GM03348 (cell line): ENCODE data around the gene LCN2.
A peak's percentile ranks its signal among the peaks of the same experiment; 100 is the strongest.

Experiments used
- DNase-seq: peaks from one replicate; pipeline ENCODE4 v3.0.0; 2012; ENCODE audit warnings: low spot score

The LCN2 gene

DNA sequence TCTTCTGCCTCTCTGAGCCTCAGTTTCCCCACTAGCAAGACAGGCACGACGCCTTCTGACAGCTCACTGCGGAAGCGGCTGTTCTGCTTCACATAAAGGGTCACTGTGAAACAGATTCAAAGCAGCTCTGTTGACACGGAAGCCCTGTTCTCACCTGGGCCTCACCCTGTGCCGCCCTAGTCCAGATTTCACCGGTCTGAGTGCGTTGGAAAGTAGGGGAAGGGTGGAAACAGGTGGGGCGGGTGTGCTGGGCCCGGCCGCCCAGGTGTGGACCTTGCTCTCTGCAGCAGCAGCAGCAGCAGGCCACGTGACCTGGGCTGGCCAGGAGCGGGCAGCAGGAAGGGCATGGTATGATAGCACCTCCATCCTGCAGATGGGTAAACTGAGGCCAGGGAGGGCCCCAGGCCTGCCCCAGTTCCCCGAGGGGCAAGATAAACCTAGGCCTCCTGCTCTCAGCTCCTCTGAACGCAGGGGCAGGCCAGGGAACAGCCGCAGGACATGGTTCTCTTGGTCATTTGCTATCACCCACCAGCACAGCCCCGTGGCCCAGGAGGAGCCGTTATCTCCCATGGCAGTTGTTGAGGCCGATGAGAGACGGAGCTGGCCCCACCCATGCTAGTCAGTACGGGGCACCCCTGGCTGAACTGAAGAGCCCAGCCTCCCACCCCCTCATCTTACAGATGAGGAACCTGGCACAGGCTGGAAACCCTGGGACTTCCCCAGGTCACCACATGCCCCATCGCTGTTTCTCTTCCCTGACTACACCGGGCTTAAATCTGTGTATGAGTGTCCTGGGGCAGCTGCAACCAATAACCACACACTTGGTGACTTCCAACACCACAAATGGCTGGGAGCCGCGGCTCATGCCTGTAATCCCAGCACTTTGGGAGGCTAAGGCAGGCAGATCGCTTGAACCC is 33.8 kb upstream of the LCN2 start:
- no peak for DNase-seq

DNA sequence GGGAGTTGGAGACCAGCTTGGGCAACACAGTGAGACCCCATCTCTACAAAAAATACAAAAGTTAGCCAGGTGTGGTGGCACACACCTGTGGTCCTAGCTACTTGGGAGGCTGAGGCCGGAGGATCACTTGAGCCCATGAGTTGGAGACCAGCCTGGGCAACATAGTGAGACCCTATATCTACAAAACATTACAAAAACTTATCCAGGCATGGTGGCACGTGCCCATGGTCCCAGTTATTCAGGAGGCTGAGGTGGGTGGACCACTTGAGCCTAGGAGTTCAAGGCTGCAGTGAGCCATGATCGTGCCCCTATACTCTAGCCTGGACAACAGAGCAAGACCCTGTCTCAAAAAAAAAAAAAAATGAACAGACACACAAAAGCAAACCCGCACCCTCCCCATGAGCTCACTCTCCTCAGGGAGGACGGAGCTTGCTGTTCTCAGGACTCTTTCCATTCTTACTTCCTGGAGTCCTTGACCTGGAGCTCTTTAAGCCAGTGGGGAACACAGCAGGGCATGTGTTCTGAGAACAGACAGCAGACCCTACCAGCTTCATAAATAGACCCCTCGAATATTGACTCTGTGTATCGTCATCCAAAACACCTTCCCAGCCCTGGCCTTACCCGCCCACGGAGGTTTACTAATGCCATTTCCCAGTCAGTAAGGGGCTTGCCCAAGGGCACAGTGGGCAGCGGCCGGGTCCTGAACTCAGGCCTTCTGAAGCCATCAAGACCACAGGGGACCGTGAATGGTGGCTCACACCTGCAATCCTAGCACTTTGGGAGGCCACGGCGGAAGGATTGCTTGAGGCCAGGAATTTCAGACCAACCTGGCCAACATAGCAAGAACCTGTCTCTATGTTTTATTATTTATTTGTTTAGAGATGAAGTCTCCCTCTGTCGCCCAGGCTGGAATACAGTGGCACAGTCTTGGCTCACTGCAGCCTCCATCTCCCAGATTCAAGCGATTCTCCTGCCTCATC is 32.9 kb upstream of the LCN2 start:
- DNase-seq = no peak

DNA sequence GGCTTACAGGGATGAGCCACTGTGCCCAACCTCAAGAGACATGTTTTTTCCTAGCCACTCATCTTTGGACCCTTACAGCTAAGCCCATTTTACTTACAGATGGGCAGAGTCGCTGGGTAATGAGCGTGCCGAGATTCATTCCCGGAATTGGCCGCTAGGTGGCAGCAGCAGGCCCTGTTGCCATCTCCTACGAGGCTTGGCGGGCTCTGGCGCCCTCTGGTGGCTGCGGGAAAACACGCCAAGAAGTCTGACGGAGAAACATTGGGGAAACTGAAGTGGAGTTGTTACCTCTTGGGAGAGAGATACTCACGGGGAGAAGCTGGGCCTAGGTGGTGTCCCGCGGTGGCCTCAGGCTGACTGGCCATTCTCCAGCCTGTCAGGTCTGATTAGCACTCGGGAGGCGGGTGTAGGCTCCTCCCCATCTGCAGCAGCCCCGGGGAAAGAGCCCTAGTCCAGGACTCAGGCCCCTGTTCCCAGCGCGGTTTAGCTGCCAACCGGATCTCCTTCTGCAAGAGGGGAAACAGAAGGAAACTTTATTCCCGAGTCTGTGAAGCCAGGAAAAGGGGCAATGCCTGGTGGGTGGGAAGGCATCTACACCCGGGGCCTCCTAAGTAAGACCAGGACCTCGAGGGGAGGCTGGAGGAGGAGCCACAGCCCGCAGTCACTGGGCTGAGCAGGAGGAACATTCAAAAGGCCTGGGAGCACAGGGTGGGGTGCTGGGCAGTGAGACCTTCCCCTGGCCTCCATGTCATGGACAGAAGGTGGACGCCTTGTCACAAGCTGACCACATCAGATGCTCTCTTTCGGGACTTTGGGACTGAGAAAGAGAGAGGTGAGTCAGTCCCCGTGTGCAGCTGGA is 31.4 kb upstream of the LCN2 start:
- peak; percentile 93 for DNase-seq

DNA sequence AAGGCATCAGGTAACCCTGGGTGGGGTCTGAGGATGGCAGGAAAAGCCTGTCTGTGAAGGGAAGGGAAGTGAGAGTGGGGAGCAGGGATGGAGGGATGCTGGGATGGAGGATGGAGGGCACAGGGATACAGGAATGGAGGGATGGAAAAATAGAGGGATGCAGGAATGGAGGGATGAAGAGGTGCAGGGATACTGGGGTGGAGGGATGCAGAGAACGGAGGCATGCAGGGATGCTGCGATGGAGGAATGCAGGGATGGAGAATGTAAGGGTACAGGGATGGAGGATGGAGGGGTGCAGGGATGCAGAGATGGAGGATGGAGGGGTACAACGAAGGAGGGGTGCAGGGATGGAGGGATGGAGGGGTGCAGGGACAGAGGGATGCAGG is 30.8 kb upstream of the LCN2 start:
- DNase-seq = no peak

DNA sequence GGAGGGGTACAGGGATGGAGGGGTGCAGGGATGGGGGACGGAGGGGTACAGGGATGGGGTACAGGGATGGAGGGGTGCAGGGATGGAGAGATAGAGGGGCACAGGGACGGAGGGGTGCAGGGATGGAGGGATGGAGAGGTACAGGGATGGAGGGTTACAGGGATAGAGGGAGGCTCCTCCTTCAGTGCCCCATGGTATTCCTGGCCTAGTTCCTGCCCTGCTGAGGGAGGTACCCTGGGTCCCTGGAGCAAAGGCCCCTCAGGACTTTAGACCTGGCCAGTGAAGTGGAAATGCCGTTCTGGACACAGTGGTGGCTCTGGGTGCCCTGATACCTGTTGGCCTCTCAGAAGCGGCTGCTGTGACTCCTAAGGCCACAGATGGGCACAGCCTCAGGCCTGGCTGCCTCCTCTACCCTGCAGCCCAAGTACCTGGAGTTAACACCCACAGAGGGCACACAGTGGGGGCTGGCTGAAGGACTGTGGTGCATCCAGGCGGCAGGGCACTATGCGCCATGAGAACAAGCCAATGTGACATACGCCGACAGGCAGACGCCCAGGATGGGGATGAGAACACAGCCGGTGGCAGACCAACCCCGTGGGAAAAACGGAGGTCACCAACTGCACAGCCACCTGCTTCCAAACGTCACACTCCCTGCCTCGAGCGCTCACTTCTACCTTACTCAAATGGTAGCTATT is 30.1 kb upstream of the LCN2 start:
- no peak for DNase-seq

DNA sequence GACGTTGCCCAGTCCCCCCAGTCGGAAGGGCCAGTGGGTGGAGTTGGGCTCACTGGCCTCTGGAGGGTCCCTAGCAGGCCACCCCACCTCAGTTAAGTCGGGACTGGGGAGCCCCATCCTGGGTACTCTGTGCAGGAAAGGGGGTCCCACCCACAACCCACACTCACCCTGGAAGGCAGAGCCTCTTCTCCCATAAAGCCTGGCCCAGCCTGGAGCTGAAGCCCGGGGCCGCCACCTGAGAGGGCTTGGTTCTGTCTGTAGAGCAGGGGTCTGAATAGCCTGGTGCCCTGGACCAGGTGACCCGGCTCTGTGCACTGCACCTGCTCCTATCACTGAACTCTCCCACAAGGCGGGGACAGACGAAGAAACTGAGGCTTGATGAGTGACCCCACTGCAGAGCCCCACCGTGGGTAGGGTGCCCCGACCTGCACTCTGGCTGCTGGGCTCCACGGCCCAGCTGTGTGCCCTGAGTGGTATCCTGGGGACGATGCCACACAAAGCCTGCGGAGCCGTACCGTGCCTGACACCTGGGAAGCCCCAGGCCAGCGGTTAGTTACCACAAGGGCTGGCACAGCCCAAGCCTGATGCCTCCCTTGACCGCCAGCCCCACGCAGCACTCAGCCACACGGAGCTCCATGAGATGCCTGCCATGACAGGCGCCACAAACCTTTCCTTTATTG is 29.1 kb upstream of the LCN2 start:
- no peak for DNase-seq

DNA sequence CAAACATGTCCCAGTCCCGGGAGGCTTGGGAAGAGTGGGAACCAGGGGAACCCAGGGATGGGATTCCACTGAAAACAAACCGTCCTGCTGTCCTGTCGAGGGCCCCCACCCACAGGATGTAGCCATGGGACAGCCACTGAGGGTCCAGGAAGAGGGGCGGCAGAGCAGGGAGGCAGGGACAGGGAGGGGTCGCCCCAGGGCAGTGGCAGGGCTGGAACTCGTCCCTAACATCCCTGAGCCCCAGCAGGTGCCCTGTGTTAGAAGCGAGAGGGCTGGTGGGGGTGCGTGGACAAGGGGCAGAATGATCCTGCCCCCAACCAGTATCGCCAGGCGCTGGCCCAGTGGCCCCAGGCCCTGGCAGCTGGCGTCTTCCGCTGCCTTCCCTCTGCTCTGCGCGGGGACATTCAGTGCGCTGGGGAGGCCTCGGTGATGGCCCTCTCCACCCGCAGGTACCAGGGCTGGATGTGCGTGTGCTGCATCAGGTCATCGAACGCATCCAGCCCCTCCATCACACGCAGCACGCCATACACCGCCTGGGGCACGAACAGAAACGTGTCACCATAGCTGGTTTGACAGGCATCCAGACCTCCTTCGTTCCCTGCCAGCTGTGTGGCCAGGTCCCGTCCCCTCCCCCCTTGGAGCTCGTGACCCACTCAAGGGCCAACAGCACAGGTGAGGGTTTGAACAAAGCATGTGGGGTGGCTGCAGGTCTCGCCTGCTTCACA is 28.4 kb upstream of the LCN2 start:
- no peak for DNase-seq

DNA sequence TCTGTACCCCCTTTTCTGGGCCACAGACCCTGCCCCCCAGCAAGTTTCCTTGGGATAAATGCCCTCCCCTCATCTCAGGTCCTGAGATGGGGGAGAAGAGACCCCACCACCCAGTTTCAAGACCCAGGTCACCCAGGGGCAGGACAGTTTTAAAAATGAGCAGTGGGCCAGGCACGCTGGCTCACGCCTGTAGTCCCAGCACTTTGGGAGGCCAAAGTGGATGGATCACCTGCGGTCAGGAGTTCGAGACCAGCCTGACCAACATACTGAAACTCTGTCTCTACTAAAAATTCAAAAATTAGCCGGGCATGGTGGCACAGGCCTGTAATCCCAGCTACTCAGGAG is 27.8 kb upstream of the LCN2 start:
- DNase-seq = no peak

DNA sequence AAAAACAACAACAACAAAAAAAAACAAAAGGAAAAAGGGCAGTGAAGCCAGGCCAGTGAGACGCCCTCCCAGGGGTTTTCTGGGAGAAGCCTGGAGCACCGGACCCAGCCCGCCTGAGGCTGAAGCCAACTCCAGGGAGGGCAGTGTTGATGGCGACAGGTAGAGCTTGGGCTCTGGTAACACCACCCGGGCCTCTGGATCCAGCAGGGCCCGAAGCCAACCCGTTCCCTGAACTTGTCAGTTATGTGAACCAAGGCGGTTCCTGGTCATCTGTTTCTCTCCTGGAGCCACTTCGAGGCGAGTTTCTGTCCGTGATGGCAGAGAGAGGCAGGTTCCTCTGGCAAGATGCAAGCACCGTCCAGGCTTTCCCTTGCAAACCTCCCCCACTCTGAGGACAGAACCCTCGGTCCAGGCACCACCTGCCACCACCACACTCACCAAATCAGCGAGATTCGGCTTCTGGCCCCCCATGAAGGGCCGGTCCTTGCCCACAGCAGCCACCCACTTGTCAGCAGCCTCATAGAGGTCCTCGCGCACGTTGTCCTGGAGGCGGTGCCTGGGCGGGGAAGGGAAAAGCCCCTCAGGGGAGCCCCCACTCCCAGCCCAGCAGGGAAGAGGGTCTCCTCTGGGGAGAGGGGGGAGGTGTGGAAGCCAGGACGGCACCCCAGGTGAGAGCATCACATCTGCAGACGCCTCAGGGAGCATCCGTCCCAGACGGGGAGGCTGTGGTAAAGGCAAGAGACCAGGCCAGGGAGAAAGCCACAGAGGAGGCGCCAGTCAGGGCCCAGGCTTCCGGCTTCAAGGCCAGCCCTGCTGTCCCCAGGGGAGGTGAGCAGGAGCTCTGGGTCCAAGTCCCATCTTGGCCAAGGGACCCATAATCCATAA is 27.1 kb upstream of the LCN2 start:
- no peak for DNase-seq

DNA sequence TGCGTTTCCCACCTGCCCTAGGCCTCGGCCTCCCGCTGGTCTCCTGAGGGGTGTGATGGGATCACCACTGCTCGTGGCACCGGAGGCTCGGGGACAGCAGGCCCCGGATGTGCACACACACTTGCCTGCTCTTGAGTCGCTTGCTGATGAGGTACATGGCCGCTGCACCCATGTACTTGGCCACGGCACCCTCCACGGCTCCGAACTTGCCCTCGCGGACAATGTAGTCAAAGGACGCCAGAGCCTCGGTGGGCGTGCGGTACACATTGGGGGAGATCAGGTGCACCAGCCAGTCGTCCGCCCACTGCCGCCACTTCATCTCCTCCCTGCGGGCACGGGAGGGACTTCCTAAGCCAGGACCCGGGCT is 26.5 kb upstream of the LCN2 start:
- DNase-seq = no peak

DNA sequence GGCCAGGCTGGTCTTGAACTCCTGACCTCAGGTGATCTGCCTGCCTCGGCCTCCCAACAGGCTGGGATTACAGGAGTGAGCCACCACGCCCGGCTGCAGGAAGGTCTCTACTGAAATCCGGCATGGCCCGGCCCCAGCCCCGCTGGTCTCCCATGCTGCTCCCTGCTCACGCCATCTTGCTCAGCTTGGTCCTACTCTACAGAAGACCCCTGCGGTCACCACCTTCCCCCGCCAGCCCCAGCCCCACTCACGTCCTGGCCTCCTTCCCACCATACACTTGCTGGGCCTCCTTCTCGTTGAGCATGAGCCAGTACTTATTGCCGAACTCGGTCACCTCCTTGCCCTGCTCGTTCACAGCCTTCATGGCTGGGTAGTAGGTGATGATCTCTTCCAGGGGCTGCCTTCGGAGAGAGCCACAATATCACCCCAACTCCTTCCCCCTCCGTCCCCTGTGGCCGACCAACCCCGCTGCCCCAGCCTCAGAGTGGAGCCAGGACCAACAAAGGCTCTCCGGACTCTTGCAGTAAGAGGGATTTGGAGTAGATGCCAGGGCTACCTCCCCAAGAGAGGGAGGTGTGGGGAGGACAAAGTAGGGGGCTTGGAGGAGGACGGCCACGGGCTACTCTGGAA is 25.7 kb upstream of the LCN2 start:
- DNase-seq = no peak

DNA sequence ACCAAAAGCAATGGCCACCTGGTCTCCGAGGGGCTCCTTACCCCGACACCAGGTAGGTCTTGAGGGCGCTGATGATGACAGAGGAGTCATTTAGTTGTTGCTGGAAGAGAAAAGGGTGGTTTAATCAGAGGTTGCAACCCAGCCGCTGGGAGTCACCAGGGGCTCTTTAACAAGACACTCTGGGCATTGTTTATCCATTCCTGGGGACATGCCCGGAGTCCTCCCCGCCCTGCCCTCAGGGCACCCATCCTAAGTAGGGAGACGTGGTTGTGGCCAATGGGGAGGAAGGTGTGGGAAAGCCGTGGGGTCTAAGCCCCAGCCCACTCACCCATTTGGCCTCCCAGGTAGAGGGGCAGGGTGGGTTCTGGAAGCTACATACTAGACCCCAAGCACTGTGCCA is 24.8 kb upstream of the LCN2 start:
- no peak for DNase-seq

DNA sequence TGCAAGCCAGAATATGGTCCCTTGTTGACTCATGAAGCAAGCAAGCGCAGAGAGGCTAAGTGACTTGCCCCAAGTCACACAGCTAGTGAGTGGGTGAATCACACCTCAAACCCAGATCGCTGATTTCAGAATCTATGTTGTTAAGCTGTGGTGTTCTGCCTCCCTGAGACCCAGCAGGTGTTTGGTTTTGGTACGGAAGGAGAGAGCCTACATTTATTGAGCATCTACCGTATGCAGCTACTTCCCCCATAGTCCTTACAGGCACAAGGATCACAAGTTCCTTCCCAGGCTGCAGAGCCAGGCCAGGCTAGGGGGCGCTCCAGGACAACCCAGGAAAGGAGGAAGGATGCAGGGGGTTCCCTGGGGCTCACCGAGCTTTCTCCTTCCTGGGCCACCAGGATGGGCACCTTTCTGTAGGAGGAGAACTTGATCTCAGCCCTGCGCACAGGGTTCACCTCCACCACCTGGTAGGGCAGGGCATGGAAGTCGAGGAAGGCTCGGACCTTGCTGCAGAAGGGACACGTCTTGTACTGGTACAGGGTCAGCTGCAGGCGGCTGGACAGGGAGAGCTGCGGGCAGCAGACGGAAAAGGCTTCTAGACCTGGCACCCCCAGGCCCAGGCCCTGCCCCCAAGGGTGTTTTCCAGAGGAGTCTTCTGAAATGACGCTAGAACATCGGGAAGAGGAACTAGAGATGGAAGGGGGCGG is 24.2 kb upstream of the LCN2 start:
- DNase-seq = no peak

DNA sequence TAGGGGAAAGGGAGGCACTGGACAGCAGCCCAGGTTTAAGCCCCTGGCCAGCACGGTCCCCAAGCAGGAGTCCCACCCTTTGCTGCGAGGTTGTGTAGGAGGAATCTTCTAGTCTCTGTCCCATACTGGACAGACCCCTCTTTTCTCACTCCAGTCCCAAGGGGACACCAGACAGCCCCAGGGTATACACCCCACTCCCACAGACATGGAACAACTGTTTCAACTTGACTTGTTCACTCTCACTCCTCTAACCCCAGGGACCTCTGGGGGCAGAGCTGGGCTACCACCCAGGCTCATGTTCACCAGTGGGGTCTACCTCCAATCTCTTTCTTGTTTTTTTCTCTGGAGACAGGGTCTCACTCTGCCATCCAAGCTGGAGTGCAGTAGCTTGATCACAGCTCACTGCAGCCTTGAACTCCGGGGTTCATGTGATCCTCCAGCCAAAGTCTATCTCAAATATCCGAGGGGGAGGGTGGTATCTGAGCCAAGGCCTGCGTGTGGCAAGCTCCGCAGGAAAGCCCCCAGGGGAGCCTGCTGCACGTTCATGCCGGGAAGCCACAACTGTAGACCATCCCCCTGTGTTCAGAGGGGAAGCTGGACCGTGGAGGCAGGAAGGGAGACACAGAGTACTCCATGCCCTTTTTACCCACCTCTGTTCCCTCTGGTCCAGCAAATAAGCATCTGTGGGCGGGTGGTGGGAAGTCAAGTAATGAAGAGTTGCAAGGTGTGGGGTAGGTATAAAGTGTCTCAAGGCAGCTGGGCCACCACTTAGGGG is 23.5 kb upstream of the LCN2 start:
- no peak for DNase-seq

DNA sequence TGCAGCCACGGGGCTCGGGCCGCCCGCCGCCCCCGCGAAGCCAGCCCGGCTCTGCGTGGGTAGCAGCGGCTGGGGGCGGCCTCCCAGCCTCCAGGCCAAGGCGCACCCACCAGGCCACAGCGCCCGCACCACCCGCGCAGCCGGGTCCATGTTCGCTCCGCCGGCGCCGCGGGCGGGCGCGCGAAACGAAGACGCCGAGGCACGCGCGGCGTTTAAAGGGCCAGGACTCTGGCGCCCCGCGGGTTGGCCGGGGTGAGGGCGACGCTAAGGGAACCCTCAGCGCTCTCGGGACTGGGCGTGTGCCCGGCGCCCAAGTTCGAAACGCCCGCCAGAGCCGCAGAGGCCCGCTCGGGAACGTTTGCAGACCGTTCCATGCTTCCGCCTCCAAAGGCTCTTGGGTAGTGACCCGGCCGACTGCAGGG is 21.7 kb upstream of the LCN2 start, which contains the start of gene PTGES2:
Gene PTGES2 (minus strand): TSS at position 162 of the 422 bp plus-strand sequence. CDS start 12 bp downstream, at position 150.
- peak; percentile 92 for DNase-seq

DNA sequence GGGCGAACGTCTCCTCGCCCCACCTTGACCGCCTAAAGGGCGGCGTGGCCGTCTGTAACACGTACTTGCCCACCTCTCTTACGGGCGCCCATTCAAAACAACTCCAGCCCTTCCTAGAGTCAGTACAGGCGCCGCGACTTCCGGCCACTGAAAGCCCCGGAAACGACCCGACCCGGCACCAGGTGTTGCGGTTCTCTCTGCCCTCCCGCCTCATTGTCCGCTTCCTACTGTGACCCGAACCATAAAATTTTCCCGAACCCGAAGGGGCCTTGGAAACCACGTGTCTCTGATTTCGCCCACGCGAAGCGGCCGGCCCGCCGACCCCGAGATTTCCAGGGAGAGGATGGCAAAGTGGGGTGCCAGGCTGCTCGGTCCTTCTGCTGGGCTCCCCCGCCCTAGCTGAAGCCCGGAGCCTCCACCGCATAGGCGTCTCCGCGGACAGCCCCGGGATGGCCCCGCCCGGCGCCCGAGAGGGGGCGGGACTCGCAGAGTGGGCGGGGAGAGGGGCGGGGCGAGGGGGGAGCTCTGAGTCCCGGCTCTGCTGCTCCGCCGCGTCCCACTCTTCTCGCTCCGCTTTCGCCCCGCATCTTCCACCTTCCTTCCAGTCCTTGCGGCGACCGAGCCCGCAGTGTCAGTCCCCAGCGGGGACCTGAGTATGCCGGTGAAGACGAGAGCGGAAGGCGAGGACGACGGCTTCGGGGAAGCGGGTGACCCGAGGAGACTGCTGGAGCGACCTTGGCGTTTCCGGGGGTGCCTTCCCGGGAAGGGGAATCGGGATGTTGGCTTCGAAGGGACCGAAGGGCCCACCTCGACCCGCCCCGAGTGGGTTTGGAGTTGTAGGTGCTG is 21.0 kb upstream of the LCN2 start:
- peak; percentile 97 for DNase-seq
